OCI-M2 (cell line): ENCODE results near the gene FRMD5.
"Not testable (repeated sequence)": the region's sequence is repeated elsewhere in the genome, so short reads cannot be mapped to it uniquely, and the experiment has no call there.

Experiments used
- DNase-seq: peaks from one replicate; lab custom pipeline; 2025; ENCODE audit not compliant: unreplicated experiment; lab: John Stamatoyannopoulos, UW

FRMD5 gene

GRCh38 chr15:44034933-44035624 lies 160.0 kb downstream of the FRMD5 start:
- DNase-seq: no peak

- DNase-seq: no peak
These were observed 160.7 kb downstream of the FRMD5 start for GRCh38 chr15:44034334-44034733.

- DNase-seq: no peak
These were observed 161.2 kb downstream of the FRMD5 start for GRCh38 chr15:44033894-44034293.

- DNase-seq: not testable (repeated sequence)
These were observed 162.3 kb downstream of the FRMD5 start for GRCh38 chr15:44032820-44033219.

GRCh38 chr15:44029940-44030568 lies 165.0 kb downstream of the FRMD5 start:
- DNase-seq: no peak

- DNase-seq: no peak
These were observed 166.1 kb downstream of the FRMD5 start for GRCh38 chr15:44029003-44029402.

GRCh38 chr15:44028349-44028748 lies 166.7 kb downstream of the FRMD5 start:
- DNase-seq: no peak

GRCh38 chr15:44024155-44024554 lies 170.9 kb downstream of the FRMD5 start:
- DNase-seq: no peak

- no peak for DNase-seq
These were observed 171.9 kb downstream of the FRMD5 start for GRCh38 chr15:44023176-44023575.

- no peak for DNase-seq
These were observed 176.9 kb downstream of the FRMD5 start for GRCh38 chr15:44018151-44018550.

- DNase-seq: no peak
These were observed 179.3 kb downstream of the FRMD5 start for GRCh38 chr15:44015545-44016305.

- no peak for DNase-seq
These were observed 183.7 kb downstream of the FRMD5 start for GRCh38 chr15:44011238-44011854.

- DNase-seq: no peak
These were observed 185.0 kb downstream of the FRMD5 start for GRCh38 chr15:44010089-44010488.

- DNase-seq: no peak
These were observed 186.0 kb downstream of the FRMD5 start for GRCh38 chr15:44009038-44009437.

GRCh38 chr15:44000248-44000647 lies 194.8 kb downstream of the FRMD5 start:
- DNase-seq: not testable (repeated sequence)

- no peak for DNase-seq
These were observed 196.5 kb downstream of the FRMD5 start for GRCh38 chr15:43998607-43999006.

GRCh38 chr15:43991206-43991605 lies 203.9 kb downstream of the FRMD5 start:
- no peak for DNase-seq

GRCh38 chr15:43989938-43990337 lies 205.1 kb downstream of the FRMD5 start:
- no peak for DNase-seq

- no peak for DNase-seq
These were observed 206.2 kb downstream of the FRMD5 start for GRCh38 chr15:43988900-43989299.

- DNase-seq: no peak
These were observed 207.1 kb downstream of the FRMD5 start for GRCh38 chr15:43987924-43988323.

- DNase-seq: no peak
These were observed 208.9 kb downstream of the FRMD5 start for GRCh38 chr15:43985976-43986680.
